Stimulated activated CD4-positive, alpha-beta T cell treated with anti-CD3 and anti-CD28 coated beads, TNF-alpha, amount 100 ng/mL, for 4 hours (primary cell): ENCODE measurements around the gene MORN2.

Experiments
- DNase-seq, 3 experiments: peaks; one replicate each; pipeline ENCODE4 v3.0.0-alpha.2; 2020; ENCODE audit warnings: low read depth in 3 of 3

The MORN2 gene

DNA sequence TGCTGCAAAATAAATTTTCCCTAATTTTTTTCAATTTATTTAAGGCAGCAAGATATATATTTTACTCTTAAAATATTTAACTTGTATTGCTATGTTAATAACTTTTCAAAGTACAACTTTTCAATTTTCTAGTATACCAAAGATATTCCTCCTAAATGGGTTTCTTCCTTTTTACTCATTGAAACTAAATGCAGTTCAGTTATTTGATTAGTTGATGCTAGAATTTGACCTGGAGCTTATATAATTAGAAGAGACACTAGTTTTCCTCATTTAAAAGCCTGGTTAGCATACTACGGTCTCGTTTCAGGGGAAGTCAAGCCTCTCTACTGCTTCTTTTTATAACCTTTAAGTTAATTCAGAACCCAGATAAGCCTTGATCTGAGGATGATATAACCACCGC is 13.8 kb downstream of the MORN2 start, which contains the start of gene ARHGEF33:
TSS of gene ARHGEF33 (plus strand) at position 301 of the 400 bp plus-strand sequence. CDS start 29,573 bp downstream, outside the sequence.
- DNase-seq, result no peak

- DNase-seq, result no peak
These were observed 17.0 kb downstream of the MORN2 start for GRCh38 chr2:38892819-38893218.

- DNase-seq, result no peak
These were observed 22.5 kb downstream of the MORN2 start for GRCh38 chr2:38898256-38898655.

GRCh38 chr2:38900726-38901125 is 24.9 kb downstream of the MORN2 start:
- DNase-seq, result no peak

DNA sequence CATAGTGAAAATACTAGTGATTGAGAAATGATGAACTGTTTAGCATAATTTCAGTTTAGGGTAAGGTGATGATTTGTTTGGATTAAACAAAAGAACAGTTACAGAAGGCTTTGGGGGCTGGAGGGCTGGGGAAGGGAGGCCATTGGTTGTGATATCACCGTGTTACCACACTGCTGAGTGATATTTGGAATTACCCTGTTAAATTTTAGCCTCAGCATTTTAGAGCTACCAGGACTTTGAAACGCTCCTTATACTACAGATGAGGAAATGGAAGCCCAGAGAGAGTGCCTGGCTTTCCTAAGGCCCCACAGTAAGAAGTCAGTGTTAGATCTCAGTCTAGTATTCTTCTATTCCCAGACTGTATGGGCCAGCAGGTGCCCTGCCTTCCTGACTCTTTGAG is 29.5 kb downstream of the MORN2 start:
- DNase-seq, result no peak

DNA sequence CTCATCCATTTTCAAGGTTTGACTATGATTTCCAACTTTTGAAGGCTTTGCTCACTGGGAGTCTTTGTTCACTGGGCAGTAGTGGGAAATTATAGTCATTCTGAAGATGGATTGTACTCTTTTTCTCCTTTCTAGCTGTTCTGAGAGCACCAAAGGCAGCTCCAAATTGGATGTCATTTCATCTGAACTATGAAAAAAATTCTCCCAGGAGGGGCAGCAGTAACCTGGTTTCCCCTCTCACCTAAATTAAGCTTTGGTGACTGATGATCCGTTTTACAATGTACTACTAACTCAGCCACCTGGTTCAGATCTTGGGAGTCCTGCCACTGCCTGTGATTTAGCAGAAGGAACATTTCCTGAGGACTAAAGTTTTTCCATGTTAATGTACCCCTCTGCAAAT is 31.5 kb downstream of the MORN2 start:
- no peak for DNase-seq

- DNase-seq, result no peak
These were observed 32.2 kb downstream of the MORN2 start for GRCh38 chr2:38907743-38908562.

- DNase-seq, result no peak
These were observed 34.1 kb downstream of the MORN2 start for GRCh38 chr2:38909872-38910271.

DNA sequence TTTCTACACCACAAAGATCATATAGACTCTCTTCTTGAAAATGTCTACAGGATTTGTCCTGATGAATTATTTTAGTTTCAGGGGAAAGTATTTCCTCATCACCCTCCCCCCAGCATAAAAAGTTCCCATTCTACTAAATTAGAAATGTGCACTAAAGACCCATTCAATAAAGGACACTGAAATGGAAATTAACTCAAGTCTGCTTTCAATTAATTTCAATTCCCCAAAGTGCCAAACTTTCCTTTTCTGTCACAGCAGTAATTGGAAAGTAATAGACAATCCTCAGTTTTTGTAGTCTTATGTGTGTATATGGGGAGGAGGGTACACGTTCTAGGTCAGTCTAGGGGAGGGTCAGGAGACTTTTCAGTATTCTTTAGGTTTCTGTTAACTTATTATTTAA is 35.4 kb downstream of the MORN2 start:
- DNase-seq, result no peak

- no peak for DNase-seq
These were observed 36.8 kb downstream of the MORN2 start for GRCh38 chr2:38912619-38913018.

DNA sequence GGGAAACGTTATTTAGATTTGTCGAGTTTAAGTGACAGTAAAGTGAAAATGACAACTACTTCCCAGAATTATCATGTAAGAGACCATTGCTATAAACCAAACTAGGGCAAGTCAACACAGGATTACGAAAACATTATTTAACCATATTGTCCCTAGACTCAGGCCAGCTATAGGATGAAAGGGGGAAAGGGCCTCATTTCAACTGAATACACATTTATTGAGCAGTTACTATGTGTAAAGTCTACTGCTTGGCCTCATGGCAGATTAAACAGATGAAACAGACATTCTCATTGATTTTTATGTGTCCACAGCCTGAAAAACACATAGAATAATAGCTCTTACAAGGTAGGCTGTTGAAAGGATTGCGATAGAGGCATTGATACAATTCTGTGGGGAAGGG is 46.6 kb downstream of the MORN2 start:
- no peak for DNase-seq

DNA sequence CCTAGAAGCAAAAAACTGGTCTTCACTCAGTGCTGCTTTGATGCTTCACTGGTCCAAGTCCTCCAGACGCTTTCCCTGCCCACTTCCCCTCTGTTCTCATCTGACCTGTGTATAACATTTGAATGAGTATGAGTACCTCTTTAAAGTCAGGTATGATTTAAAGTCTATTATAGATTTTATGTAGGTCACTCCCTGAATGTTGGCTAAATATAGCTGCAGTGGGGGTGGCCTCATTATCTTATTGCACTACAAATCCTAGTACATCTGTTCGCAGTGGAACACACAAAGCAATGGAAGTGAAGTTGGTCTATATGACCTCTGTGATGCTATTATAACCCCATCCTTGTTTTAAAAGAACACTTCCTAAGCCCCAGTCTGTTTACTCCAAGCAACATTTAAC is 47.1 kb downstream of the MORN2 start:
- no peak for DNase-seq

- no peak for DNase-seq
These were observed 50.2 kb downstream of the MORN2 start for GRCh38 chr2:38925982-38926381.

GRCh38 chr2:38930600-38930999 is 54.8 kb downstream of the MORN2 start:
- no peak for DNase-seq
